H1 (cell line): Measurements from ENCODE around the gene OTUD1. TPM values are rescaled to one million over a fixed set of nuclear protein-coding genes. Genes with fewer than 3 reads are reported as not detected.

ENCODE experiments used
- CTCF ChIA-PET: fragments of 300-600 bp; sonication (Branson Sonifier 250); formaldehyde crosslinking; loops from one replicate; lab custom pipeline; 2021; ENCODE audit not compliant: partially characterized antibody; lab: Charles Lee
- POLR2A ChIA-PET: fragments of 300-600 bp; sonication (Branson Sonifier 250); formaldehyde crosslinking; loops from one replicate; lab custom pipeline; 2021; ENCODE audit warnings: inconsistent platforms; ENCODE audit not compliant: partially characterized antibody; lab: Charles Lee
- DNase-seq, 2 experiments: peaks; one replicate each; pipeline versions ENCODE4 v3.0.0 to v3.0.0-alpha.2; 2010 to 2022; ENCODE audit warnings: low spot score in 2 of 2, low read depth in 1 of 2, mixed read lengths in 1 of 2
- FAIRE-seq: peaks from 2 replicates; lab custom pipeline; 2011; peaks lifted over from hg19 to GRCh38; lab: Jason Lieb, UNC
- H2AFZ ChIP-seq: 2 replicates; pipeline ENCODE4 v1.8.1; 2012; ENCODE audit warnings: low read length, inconsistent platforms
- H2AK5ac ChIP-seq: 2 replicates; pipeline ENCODE4 v1.6.1; 2013; ENCODE audit warnings: low read depth, low read length
- H2BK120ac ChIP-seq: replicated peaks from 2 replicates; pipeline ENCODE3; 2013; ENCODE audit warnings: low read depth, low read length, inconsistent platforms
- H2BK12ac ChIP-seq: 2 replicates; pipeline ENCODE4 v1.6.1; 2013; ENCODE audit warnings: low read depth, low read length
- H2BK15ac ChIP-seq: 2 replicates; pipeline ENCODE4 v1.6.1; 2013; ENCODE audit warnings: low read length
- H2BK20ac ChIP-seq: 2 replicates; pipeline ENCODE4 v1.6.1; 2013; ENCODE audit warnings: low read length
- H2BK5ac ChIP-seq: 2 replicates; pipeline ENCODE4 v1.6.1; 2013; ENCODE audit warnings: low read depth, low read length
- H3K14ac ChIP-seq: 2 replicates; pipeline ENCODE4 v1.6.1; 2013; ENCODE audit warnings: inconsistent platforms; ENCODE audit not compliant: insufficient read length
- H3K18ac ChIP-seq: 2 replicates; pipeline ENCODE4 v1.6.1; 2013; ENCODE audit warnings: low read length; ENCODE audit errors: extremely low read depth
- H3K23ac ChIP-seq: 2 replicates; pipeline ENCODE4 v1.6.1; 2013; ENCODE audit warnings: inconsistent platforms; ENCODE audit not compliant: insufficient read length
- H3K23me2 ChIP-seq: 2 replicates; pipeline ENCODE4 v1.6.1; 2013; ENCODE audit warnings: low read depth, low read length
- H3K27ac ChIP-seq: 2 replicates; pipeline ENCODE4 v1.6.1; 2011; ENCODE audit warnings: low read depth, low read length, inconsistent platforms
- H3K27me3 ChIP-seq, 4 experiments: replicated peaks in 1 of 4; 1 replicate in 1 of 4; 2 replicates in 3 of 4; pipeline versions ENCODE4 v1.6.1 to v1.8.1; 2011 to 2013; ENCODE audit warnings: low read length in 3 of 4, mild to moderate bottlenecking in 3 of 4, inconsistent platforms in 2 of 4, mixed read lengths in 2 of 4, moderate library complexity in 1 of 4; ENCODE audit not compliant: control insufficient read depth in 3 of 4, insufficient read depth in 3 of 4; ENCODE audit errors: extremely low read depth in 1 of 4
- H3K36me3 ChIP-seq, 4 experiments: 2 replicates each; pipeline versions ENCODE4 v1.6.1 to v1.8.1; 2011 to 2013; ENCODE audit warnings: mild to moderate bottlenecking in 4 of 4, low read length in 3 of 4, moderate library complexity in 2 of 4, control low read depth in 1 of 4, inconsistent platforms in 1 of 4; ENCODE audit not compliant: insufficient read depth in 4 of 4, control insufficient read depth in 2 of 4
- H3K4ac ChIP-seq: replicated peaks from 2 replicates; pipeline ENCODE3; 2013; ENCODE audit warnings: low read length, low read depth, mixed read lengths, inconsistent platforms; ENCODE audit not compliant: insufficient read length
- H3K4me1 ChIP-seq, 4 experiments: replicated peaks in 1 of 4; 1 replicate in 1 of 4; 2 replicates in 3 of 4; pipeline versions ENCODE4 v1.6.1 to v1.8.1; 2011 to 2013; ENCODE audit warnings: low read length in 3 of 4, inconsistent platforms in 2 of 4, mixed read lengths in 1 of 4; ENCODE audit not compliant: insufficient read depth in 4 of 4, control insufficient read depth in 3 of 4
- H3K4me2 ChIP-seq, 2 experiments: 2 replicates each; pipeline versions ENCODE4 v1.6.1 to v1.8.1; 2011 to 2013; ENCODE audit warnings: low read depth in 2 of 2, low read length in 2 of 2, control low read depth in 1 of 2, inconsistent platforms in 1 of 2, mild to moderate bottlenecking in 1 of 2; ENCODE audit not compliant: insufficient read depth in 1 of 2
- H3K4me3 ChIP-seq, 4 experiments: fragments of 200-600, 300-600 bp in 1 of 4; sonication (generic), shearing (Covaris generic), sonication (Bioruptor Twin) in 1 of 4; 2 replicates each; pipeline versions ENCODE4 v1.5.1 to v1.8.1; 2011 to 2016; ENCODE audit warnings: low read length in 4 of 4, low read depth in 3 of 4, control low read depth in 2 of 4, inconsistent platforms in 2 of 4, mild to moderate bottlenecking in 2 of 4, mixed read lengths in 1 of 4, moderate library complexity in 1 of 4; ENCODE audit not compliant: insufficient read depth in 2 of 4; ENCODE audit errors: extremely low read depth in 1 of 4
- H3K56ac ChIP-seq: replicated peaks from 2 replicates; pipeline ENCODE3; 2013; ENCODE audit warnings: low read depth, mild to moderate bottlenecking, mixed read lengths, low read length, inconsistent platforms; ENCODE audit not compliant: insufficient read length
- H3K79me1 ChIP-seq: 2 replicates; pipeline ENCODE4 v1.6.1; 2013; ENCODE audit warnings: low read depth, low read length, control low read depth
- H3K79me2 ChIP-seq, 2 experiments: 2 replicates each; pipeline versions ENCODE4 v1.6.1 to v1.8.1; 2012 to 2013; ENCODE audit warnings: low read length in 2 of 2, mild to moderate bottlenecking in 2 of 2, inconsistent platforms in 1 of 2; ENCODE audit not compliant: insufficient read depth in 2 of 2, control insufficient read depth in 1 of 2
- H3K9ac ChIP-seq, 4 experiments: replicated peaks in 1 of 4; 1 replicate in 1 of 4; 2 replicates in 3 of 4; pipeline versions ENCODE4 v1.6.1 to v1.8.1; 2011 to 2013; ENCODE audit warnings: low read depth in 3 of 4, low read length in 3 of 4, control low read depth in 2 of 4, mild to moderate bottlenecking in 2 of 4, moderate library complexity in 2 of 4, inconsistent platforms in 1 of 4; ENCODE audit errors: extremely low read depth in 1 of 4
- H3K9me3 ChIP-seq, 2 experiments: 2 replicates each; pipeline versions ENCODE4 v1.6.1 to v1.8.1; 2012 to 2013; ENCODE audit warnings: mild to moderate bottlenecking in 2 of 2, moderate library complexity in 2 of 2, control low read depth in 1 of 2, inconsistent platforms in 1 of 2, low read depth in 1 of 2, low read length in 1 of 2, mixed read lengths in 1 of 2; ENCODE audit not compliant: insufficient read depth in 2 of 2
- H4K20me1 ChIP-seq, 2 experiments: replicated peaks in 1 of 2; 2 replicates each; pipeline versions ENCODE3 to v1.8.1; 2011 to 2013; ENCODE audit warnings: inconsistent platforms in 2 of 2, low read length in 2 of 2, mild to moderate bottlenecking in 1 of 2; ENCODE audit not compliant: insufficient read depth in 2 of 2, control insufficient read depth in 1 of 2
- H4K5ac ChIP-seq: 2 replicates; pipeline ENCODE4 v1.6.1; 2013; ENCODE audit warnings: low read length, low read depth, mixed read lengths, inconsistent platforms; ENCODE audit not compliant: insufficient read length
- H4K8ac ChIP-seq: 2 replicates; pipeline ENCODE4 v1.8.0; 2013; ENCODE audit warnings: mild to moderate bottlenecking, moderate library complexity, low read length, inconsistent platforms; ENCODE audit not compliant: insufficient read depth; ENCODE audit errors: extremely low read depth
- H4K91ac ChIP-seq: replicated peaks from 2 replicates; pipeline ENCODE3; 2013; ENCODE audit warnings: low read length, mixed read lengths, inconsistent platforms; ENCODE audit not compliant: insufficient read length
- ASH2L ChIP-seq: fragments of 200-600, 300-600 bp; sonication (generic); IDR thresholded peaks from one replicate; pipeline ENCODE4 v1.7.1; 2017; ENCODE audit warnings: low read length
- CHD1 ChIP-seq: IDR thresholded peaks from 2 replicates; pipeline ENCODE4 v1.6.1; 2012; ENCODE audit warnings: low read depth, low read length, improper control_type of control experiment
- FOSL1 ChIP-seq: IDR thresholded peaks from 2 replicates; pipeline ENCODE4 v1.6.1; 2011; ENCODE audit warnings: mild to moderate bottlenecking, low read depth, low read length, moderate library complexity; ENCODE audit not compliant: insufficient read depth
- RFX5 ChIP-seq: IDR thresholded peaks from 2 replicates; pipeline ENCODE4 v1.6.1; 2011; ENCODE audit warnings: low read depth, low read length, improper control_type of control experiment, borderline replicate concordance
- SP2 ChIP-seq: IDR thresholded peaks from 2 replicates; pipeline ENCODE4 v1.6.1; 2012; ENCODE audit warnings: mild to moderate bottlenecking, low read length, inconsistent platforms
- WGBS, 2 experiments: shearing (Covaris generic) in 1 of 2; methylation state at CpG; one replicate each; pipeline versions ENCODE4 v1.1.6 to v1.1.7; 2013 to 2015; ENCODE audit warnings: low lambda C conversion rate in 2 of 2, mixed read lengths in 2 of 2, inconsistent platforms in 1 of 2, low coverage in 1 of 2, missing lambda C conversion rate in 1 of 2; ENCODE audit not compliant: insufficient replicate concordance in 2 of 2, insufficient coverage in 1 of 2, insufficient read length in 1 of 2; ENCODE audit errors: extremely low coverage in 1 of 2, missing lambda C conversion rate in 1 of 2; 5-methylcytosine and 5-hydroxymethylcytosine counted together
- polyA plus RNA-seq, 7 experiments: library from polyadenylated mRNA; depleted of rRNA in 3 of 7; stranded (reverse) in 5 of 7; unstranded in 2 of 7; fragments of >200 nt in 5 of 7; fragments of 200-250 nt in 2 of 7; gene quantifications; 1 replicate in 5 of 7; 2 replicates in 1 of 7; 4 replicates in 1 of 7; pipeline versions ENCODE4 v1.2.1 to v1.2.3, GENCODE V29; 2011 to 2013; ENCODE audit warnings: missing spikeins in 2 of 7, mixed read lengths in 2 of 7
- total RNA-seq: library from RNA; stranded (reverse); fragmentation: NEBNext Ultra II Directional; extraction: Animal tissue kit (Norgen Biotek cat#: 25700); gene quantifications from 2 replicates; pipeline ENCODE4 v1.2.1, GENCODE V29; 2021

OTUD1 gene
- total and polyA plus RNA-seq, 2 of the 8 experiments (the other 6 are each of a cell fraction or from before 2014, with no cell fraction given): 1.3 to 7.1 TPM

- Histone ChIP-seq H4K20me1 (peaks cover 2% of the 10 kb centered on the region in 2 experiments), H4K91ac (no peak overlapping the region), H3K4me3 (no peak overlapping the region), H3K4me1 (peaks cover 0 to 6% (median 3%) of the 10 kb centered on the region in 4 experiments; a peak in 5 of 7 replicates), H2BK5ac (no peak overlapping the region), H3K4me2 (no peak overlapping the region), H3K23me2 (peaks cover 9% of the 10 kb centered on the region; the same call in 1 of the 2 replicates), H3K27me3 (peaks cover 0 to 3% (median 0%) of the 10 kb centered on the region in 4 experiments; a peak in 1 of 7 replicates), H3K27ac (no peak overlapping the region), H2BK120ac (no peak overlapping the region), H2AK5ac (no peak overlapping the region), H3K23ac (no peak overlapping the region), H2BK15ac (no peak overlapping the region), H3K56ac (no peak overlapping the region), H3K18ac (no peak overlapping the region), H2AFZ (no peak overlapping the region), H3K79me2 (peaks cover 0 to 14% of the 10 kb centered on the region in 2 experiments; a peak in 2 of 4 replicates), H3K79me1 (no peaks in the 10 kb centered on the region), H4K8ac (no peak overlapping the region), H3K14ac (no peak overlapping the region), H4K5ac (no peak overlapping the region), H3K9me3 (no peaks in the 10 kb centered on the region), H3K4ac (no peak overlapping the region), H2BK20ac (no peak overlapping the region), H3K9ac (no peak overlapping the region), H2BK12ac (no peak overlapping the region), H3K36me3 (no peaks in the 10 kb centered on the region)
- ChIA-PET CTCF (interaction anchor here (1.1 to 1.4 kb wide), 2 partner anchors 9 to 122 kb away, joined by 3 to 4 read pairs; no protein-coding TSS in a partner anchor), POLR2A (no interaction called here)
- WGBS, 2 experiments: 85% methylated on average over 4 of the region's 4 CpGs; no CpG with 5 or more reads in 1 of the 2 experiments
- FAIRE-seq (no peak), DNase-seq (peak in 1 of 2 experiments; percentile 11)
- TF ChIP-seq FOSL1: no peak
- TF ChIP-seq SP2: no peak
- no peak for TF ChIP-seq CHD1
- no peak for TF ChIP-seq RFX5
- no peak for TF ChIP-seq ASH2L
Measured at GRCh38 chr10:23436983-23437382, 1.9 kb upstream of the OTUD1 start.
